Measurements from ENCODE around the gene LRRC4C. TPM values are rescaled to one million over a fixed set of nuclear protein-coding genes. Genes with fewer than 3 reads are reported as not detected.

The LRRC4C gene
- total RNA-seq, 1 experiment from 2014 or later, result 0.72 TPM

DNA sequence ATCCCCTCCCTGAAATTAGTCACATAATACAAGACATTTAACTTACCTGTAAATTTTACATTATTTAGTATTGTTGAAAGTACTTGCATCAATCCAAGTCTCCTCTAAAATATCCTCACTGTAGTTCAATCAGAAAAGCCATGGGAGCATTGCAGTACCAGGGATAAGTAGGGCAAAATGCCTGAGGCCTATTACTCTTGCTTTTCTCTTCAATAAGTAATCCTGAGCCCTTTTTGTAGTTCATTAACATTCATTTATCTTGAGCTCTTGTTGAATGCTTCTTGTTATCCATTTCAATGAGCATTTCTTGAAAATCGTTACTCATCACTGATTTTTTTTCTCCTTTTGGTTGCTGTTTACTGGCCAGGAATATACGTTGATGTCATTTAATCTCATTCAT, 414.7 kb downstream of the LRRC4C start (continued):
- TF ChIP-seq, protein P1, sequence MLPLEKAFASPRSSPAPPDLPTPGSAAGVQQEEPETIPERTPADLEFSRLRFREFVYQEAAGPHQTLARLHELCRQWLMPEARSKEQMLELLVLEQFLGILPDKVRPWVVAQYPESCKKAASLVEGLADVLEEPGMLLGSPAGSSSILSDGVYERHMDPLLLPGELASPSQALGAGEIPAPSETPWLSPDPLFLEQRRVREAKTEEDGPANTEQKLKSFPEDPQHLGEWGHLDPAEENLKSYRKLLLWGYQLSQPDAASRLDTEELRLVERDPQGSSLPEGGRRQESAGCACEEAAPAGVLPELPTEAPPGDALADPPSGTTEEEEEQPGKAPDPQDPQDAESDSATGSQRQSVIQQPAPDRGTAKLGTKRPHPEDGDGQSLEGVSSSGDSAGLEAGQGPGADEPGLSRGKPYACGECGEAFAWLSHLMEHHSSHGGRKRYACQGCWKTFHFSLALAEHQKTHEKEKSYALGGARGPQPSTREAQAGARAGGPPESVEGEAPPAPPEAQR (CRISPR knock-in tag; IDR thresholded peaks at IDR 0.05), result no peak
- TF ChIP-seq JUN (CRISPR knock-in tag; IDR thresholded peaks at IDR 0.05), result no peak

DNA sequence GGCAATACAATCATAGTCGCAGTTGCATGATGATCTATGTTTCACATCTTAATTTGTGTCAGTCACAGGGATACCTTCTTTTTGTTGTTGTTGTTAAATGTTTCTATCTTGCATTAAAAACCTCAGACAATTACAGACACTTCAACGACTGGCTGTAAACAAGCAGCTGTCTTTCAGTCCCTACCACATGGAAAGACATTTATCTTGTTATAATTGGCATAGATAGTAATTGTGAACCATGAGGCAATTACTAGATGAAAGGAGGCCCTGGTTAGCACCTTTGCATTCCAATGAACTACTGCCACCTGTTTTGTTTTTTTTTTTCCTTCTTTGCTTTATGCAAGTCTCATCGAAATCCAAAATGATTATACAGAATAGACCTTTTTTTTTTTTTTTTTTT, 416.8 kb downstream of the LRRC4C start:
- peaks cover 38% of the 10 kb centered on the region for H3K4me1 Mint-ChIP-seq
- ChIA-PET CTCF (no interaction called here), POLR2A (interaction anchor here (0.6 to 0.7 kb wide), 3 partner anchors 41 to 299 kb away, joined by 5 to 7 read pairs (median 5); no protein-coding TSS in a partner anchor)
- no peaks in the 10 kb centered on the region for H3K27me3 Mint-ChIP-seq (ENCODE audit: low read depth)
- DNase-seq (ENCODE audit: low spot score), result no peak
- H3K36me3 Mint-ChIP-seq, result no peaks in the 10 kb centered on the region
- no peak for ATAC-seq
- no peak overlapping the region for H3K27ac Mint-ChIP-seq
- H3K4me3 Mint-ChIP-seq, result no peak overlapping the region
- H3K9me3 Mint-ChIP-seq, result peaks cover 3% of the 10 kb centered on the region; the same call in 1 of the 2 replicates
- TF ChIP-seq MYBL2 (CRISPR knock-in tag; IDR thresholded peaks at IDR 0.05) (no peak), RELA (CRISPR knock-in tag; IDR thresholded peaks at IDR 0.05; ENCODE audit: borderline replicate concordance) (no peak), SP1 (CRISPR knock-in tag; conservative IDR thresholded peaks at IDR 0.05) (no peak), TEAD4 (CRISPR knock-in tag; IDR thresholded peaks at IDR 0.05) (no peak), TP53 (CRISPR knock-in tag; IDR thresholded peaks at IDR 0.05) (no peak), EMX1 (CRISPR knock-in tag; IDR thresholded peaks at IDR 0.05) (no peak), ATF1 (CRISPR knock-in tag; IDR thresholded peaks at IDR 0.05) (no peak), FOXK1 (CRISPR knock-in tag; IDR thresholded peaks at IDR 0.05) (no peak), ZNF423 (CRISPR knock-in tag; IDR thresholded peaks at IDR 0.05) (no peak), RORB (CRISPR knock-in tag; IDR thresholded peaks at IDR 0.05) (no peak), ESRRA (CRISPR knock-in tag; IDR thresholded peaks at IDR 0.05; ENCODE audit: borderline replicate concordance) (no peak), NR1H2 (CRISPR knock-in tag; IDR thresholded peaks at IDR 0.05) (no peak), ZNF671 (CRISPR knock-in tag; IDR thresholded peaks at IDR 0.05) (no peak)
- TF ChIP-seq, protein P2, sequence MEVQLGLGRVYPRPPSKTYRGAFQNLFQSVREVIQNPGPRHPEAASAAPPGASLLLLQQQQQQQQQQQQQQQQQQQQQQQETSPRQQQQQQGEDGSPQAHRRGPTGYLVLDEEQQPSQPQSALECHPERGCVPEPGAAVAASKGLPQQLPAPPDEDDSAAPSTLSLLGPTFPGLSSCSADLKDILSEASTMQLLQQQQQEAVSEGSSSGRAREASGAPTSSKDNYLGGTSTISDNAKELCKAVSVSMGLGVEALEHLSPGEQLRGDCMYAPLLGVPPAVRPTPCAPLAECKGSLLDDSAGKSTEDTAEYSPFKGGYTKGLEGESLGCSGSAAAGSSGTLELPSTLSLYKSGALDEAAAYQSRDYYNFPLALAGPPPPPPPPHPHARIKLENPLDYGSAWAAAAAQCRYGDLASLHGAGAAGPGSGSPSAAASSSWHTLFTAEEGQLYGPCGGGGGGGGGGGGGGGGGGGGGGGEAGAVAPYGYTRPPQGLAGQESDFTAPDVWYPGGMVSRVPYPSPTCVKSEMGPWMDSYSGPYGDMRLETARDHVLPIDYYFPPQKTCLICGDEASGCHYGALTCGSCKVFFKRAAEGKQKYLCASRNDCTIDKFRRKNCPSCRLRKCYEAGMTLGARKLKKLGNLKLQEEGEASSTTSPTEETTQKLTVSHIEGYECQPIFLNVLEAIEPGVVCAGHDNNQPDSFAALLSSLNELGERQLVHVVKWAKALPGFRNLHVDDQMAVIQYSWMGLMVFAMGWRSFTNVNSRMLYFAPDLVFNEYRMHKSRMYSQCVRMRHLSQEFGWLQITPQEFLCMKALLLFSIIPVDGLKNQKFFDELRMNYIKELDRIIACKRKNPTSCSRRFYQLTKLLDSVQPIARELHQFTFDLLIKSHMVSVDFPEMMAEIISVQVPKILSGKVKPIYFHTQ (CRISPR knock-in tag; IDR thresholded peaks at IDR 0.05), result no peak
- TF ChIP-seq, protein P3, sequence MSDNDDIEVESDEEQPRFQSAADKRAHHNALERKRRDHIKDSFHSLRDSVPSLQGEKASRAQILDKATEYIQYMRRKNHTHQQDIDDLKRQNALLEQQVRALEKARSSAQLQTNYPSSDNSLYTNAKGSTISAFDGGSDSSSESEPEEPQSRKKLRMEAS (CRISPR knock-in tag; IDR thresholded peaks at IDR 0.05), result no peak
- TF ChIP-seq, protein P4, sequence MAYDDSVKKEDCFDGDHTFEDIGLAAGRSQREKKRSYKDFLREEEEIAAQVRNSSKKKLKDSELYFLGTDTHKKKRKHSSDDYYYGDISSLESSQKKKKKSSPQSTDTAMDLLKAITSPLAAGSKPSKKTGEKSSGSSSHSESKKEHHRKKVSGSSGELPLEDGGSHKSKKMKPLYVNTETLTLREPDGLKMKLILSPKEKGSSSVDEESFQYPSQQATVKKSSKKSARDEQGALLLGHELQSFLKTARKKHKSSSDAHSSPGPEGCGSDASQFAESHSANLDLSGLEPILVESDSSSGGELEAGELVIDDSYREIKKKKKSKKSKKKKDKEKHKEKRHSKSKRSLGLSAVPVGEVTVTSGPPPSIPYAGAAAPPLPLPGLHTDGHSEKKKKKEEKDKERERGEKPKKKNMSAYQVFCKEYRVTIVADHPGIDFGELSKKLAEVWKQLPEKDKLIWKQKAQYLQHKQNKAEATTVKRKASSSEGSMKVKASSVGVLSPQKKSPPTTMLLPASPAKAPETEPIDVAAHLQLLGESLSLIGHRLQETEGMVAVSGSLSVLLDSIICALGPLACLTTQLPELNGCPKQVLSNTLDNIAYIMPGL (CRISPR knock-in tag; IDR thresholded peaks at IDR 0.05), result no peak
- TF ChIP-seq, protein P5, sequence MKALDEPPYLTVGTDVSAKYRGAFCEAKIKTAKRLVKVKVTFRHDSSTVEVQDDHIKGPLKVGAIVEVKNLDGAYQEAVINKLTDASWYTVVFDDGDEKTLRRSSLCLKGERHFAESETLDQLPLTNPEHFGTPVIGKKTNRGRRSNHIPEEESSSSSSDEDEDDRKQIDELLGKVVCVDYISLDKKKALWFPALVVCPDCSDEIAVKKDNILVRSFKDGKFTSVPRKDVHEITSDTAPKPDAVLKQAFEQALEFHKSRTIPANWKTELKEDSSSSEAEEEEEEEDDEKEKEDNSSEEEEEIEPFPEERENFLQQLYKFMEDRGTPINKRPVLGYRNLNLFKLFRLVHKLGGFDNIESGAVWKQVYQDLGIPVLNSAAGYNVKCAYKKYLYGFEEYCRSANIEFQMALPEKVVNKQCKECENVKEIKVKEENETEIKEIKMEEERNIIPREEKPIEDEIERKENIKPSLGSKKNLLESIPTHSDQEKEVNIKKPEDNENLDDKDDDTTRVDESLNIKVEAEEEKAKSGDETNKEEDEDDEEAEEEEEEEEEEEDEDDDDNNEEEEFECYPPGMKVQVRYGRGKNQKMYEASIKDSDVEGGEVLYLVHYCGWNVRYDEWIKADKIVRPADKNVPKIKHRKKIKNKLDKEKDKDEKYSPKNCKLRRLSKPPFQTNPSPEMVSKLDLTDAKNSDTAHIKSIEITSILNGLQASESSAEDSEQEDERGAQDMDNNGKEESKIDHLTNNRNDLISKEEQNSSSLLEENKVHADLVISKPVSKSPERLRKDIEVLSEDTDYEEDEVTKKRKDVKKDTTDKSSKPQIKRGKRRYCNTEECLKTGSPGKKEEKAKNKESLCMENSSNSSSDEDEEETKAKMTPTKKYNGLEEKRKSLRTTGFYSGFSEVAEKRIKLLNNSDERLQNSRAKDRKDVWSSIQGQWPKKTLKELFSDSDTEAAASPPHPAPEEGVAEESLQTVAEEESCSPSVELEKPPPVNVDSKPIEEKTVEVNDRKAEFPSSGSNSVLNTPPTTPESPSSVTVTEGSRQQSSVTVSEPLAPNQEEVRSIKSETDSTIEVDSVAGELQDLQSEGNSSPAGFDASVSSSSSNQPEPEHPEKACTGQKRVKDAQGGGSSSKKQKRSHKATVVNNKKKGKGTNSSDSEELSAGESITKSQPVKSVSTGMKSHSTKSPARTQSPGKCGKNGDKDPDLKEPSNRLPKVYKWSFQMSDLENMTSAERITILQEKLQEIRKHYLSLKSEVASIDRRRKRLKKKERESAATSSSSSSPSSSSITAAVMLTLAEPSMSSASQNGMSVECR (CRISPR knock-in tag; IDR thresholded peaks at IDR 0.05; ENCODE audit: borderline replicate concordance), result no peak
- TF ChIP-seq, protein P6, sequence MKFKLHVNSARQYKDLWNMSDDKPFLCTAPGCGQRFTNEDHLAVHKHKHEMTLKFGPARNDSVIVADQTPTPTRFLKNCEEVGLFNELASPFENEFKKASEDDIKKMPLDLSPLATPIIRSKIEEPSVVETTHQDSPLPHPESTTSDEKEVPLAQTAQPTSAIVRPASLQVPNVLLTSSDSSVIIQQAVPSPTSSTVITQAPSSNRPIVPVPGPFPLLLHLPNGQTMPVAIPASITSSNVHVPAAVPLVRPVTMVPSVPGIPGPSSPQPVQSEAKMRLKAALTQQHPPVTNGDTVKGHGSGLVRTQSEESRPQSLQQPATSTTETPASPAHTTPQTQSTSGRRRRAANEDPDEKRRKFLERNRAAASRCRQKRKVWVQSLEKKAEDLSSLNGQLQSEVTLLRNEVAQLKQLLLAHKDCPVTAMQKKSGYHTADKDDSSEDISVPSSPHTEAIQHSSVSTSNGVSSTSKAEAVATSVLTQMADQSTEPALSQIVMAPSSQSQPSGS (CRISPR knock-in tag; IDR thresholded peaks at IDR 0.05; ENCODE audit: borderline replicate concordance, low read depth), result no peak
- TF ChIP-seq, protein P7, sequence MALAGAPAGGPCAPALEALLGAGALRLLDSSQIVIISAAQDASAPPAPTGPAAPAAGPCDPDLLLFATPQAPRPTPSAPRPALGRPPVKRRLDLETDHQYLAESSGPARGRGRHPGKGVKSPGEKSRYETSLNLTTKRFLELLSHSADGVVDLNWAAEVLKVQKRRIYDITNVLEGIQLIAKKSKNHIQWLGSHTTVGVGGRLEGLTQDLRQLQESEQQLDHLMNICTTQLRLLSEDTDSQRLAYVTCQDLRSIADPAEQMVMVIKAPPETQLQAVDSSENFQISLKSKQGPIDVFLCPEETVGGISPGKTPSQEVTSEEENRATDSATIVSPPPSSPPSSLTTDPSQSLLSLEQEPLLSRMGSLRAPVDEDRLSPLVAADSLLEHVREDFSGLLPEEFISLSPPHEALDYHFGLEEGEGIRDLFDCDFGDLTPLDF (CRISPR knock-in tag; IDR thresholded peaks at IDR 0.05), result no peak
